HG03439 (cell line): ENCODE data around the gene TMA7.
"Not testable (repeated sequence)": the region's sequence is repeated elsewhere in the genome, so short reads cannot be mapped to it uniquely, and the experiment has no call there.

ENCODE experiments used
- ATAC-seq: cut with Tn5 transposase; IDR thresholded peaks from one replicate; pipeline ENCODE4 v1.9.1; 2021; ENCODE audit warnings: mild to moderate bottlenecking, moderate library complexity; ENCODE audit not compliant: unreplicated experiment

TMA7 gene

GRCh38 chr3:48439820-48440589 is at the start of gene TMA7, which contains the start of gene CCDC51:
TMA7 (plus strand) TSS chr3:48440257; CDS start chr3:48440297, 40 bp downstream.
CCDC51 (minus strand) TSS chr3:48440119; CDS start chr3:48435128, 4,991 bp downstream.
- peak; percentile 88 for ATAC-seq

GRCh38 chr3:48394391-48394790 is 45.7 kb upstream of the TMA7 start:
- ATAC-seq: no peak

DNA sequence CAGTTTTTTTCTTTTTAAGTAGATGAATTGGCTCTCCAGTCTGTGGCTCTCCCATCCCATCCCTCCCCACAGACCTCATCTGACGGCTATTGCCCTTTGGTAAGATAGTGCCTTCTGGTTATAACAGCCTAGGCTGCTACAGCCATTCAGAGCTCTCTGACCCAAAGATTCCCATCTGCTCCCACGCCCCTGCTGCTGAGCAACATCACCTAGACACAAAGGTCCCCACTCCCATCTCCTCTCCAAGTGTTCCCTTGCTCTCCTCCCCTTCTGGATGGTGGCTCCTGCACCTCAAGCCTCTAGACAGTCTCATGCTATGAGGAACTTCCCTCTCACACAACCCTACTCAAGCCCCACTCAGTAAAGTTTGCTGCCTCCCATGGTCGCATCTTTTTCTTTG is 44.3 kb upstream of the TMA7 start:
- no peak for ATAC-seq

DNA sequence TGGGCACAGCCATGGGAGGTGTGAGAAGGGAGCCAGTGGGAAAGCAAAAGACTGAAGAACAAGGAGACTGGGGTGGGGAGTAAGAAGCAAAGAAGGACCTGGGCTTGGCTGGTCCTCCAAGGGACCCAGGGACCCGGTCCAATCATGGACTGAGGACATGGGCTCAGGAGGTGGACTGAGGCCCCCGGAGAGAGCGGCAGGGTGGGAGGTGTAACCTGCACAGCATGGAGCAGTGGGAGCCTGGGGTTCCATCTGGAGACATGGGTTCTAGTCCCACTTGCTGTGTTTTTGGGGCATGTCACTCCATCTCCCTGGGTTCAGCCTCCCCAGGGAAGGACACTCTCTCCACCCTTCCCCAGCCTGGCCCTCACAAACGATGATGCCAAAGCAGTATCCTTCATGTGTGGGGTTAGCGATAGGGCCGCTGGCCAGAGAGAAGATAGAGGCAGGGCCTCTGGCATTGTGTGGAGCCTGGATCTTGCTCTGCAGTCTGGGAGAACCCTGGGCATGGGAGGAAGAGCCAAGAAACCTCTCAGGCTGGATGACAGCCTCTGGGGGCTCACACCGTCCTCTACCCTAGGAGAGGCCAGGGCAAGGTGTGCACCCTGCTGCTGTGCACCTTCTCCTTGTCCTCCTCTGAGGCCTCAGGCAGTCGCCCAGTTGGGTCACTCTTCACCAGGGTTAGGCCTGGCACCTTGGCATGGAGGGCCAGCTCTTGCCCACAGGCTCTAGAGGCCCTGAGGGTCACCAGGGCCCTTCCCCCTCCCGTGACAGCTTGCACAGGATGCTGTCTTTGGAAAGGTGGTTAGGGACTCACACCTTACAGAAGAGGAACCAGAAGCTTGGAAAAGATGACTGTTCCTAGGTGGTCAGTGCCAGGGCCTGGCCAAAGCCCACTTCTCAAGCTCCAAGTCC is 42.0 kb upstream of the TMA7 start:
- ATAC-seq: no peak

GRCh38 chr3:48398701-48399386 is 41.2 kb upstream of the TMA7 start:
- no peak for ATAC-seq

DNA sequence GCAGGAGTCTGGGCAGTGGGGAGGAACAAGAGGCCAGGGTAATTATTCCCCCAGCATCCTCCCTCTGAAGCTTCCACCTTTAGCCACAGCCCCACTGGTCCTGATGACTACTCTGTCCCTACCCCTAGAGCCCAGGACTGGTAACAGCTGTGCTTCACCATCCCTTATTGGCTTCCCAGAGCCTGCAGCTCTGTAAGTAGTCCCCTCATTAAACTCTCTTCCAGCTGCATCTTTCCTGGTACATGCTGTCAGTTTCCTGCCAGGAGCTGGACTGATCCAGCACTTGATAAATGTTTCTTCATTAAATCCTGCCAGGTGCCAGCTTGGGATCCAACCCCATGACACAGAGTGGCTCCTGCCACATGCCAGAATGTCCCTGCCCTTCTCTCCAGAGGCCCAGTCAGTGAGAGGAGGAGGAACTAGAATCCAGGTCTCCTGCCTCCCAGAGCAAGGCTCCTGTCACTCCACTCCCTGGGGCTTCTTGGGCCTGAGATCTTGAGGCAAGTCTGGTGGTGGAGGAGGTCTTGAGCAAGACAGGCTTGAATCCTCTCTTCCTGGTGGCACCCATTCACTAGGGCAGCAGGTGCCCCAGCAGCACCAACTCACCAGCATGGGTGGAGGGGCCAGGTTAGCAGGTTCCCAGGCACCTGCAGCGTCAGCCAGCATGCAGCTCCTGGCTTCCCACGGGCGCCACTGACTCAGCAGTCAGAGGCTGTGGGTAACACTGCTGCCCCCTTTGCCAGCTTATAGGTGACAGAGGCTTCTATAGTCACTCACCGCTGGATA is 40.5 kb upstream of the TMA7 start:
- no peak for ATAC-seq

DNA sequence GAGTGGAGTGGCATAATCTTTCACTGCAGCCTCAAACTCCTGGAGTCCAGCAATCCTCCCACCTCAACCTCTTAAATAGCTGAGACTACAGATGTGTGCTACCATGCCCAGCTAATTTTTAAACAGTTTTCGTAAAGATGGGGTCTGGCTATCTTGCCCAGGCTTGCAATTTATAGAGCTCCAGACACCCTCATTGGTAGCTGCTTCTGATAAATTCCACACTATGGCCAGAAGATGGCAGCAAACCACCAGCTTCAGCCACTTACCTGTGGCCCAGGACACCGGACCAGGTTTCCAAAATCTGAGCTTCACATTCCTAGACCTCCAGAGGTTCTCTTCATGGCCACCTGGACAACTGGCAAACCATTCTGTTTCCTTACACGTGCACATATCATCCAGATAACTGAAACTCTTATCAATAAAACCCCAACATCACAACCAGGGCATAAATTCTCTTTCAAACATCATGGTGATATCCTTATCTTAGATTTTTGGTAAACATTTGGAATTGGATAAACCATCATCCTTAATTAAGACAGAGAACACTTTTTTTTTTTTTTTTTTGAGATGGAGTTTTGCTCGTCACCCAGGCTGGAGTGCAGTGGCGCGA is 39.1 kb upstream of the TMA7 start:
- ATAC-seq: no peak

DNA sequence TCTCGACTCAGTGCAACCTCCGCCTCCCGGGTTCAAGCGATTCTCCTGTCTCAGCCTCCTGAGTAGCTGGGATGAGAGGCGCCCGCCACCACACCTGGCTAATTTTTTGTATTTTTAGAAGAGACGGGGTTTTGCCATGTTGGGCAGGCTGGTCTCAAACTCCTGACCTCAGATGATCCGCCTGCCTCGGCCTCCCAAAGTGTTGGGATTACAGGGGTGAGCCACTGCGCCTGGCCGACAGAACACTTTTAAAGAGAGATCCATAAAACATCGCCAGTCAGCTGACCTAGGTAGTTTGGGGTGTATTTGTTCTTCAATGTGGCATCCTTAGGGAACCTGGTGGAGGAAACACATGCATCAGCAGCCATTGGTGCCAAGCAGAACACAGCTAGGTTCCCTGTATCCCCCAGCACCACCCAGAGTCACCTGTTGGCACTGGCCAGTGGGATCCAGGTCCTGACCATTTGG is 38.6 kb upstream of the TMA7 start:
- ATAC-seq: not testable (repeated sequence)

- no peak for ATAC-seq
Observed at GRCh38 chr3:48402281-48402732, 37.8 kb upstream of the TMA7 start.

DNA sequence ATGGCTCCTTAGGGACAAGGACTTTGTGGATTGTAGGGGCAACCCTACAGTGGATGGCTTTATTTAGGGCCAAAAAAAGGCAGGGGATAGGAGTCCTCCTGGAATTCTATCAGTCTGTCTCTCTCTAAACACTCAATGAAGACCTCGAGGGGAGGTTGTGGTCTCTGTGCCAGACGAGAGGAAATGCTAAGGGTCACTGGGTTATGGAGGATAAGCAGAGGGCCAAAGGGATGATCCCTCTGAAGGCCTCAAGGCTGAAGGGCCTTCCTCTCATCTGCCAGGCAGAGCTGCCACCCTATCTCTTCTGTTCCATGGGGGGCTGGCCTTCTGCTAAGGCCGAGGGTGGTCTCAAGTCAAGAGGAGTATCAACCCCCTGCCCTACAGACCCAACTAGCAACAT is 37.1 kb upstream of the TMA7 start:
- ATAC-seq: no peak

GRCh38 chr3:48403533-48404439 is 36.3 kb upstream of the TMA7 start:
- ATAC-seq: no peak

GRCh38 chr3:48404440-48405342 is 35.4 kb upstream of the TMA7 start:
- no peak for ATAC-seq

GRCh38 chr3:48405343-48405881 is 34.6 kb upstream of the TMA7 start:
- no peak for ATAC-seq

DNA sequence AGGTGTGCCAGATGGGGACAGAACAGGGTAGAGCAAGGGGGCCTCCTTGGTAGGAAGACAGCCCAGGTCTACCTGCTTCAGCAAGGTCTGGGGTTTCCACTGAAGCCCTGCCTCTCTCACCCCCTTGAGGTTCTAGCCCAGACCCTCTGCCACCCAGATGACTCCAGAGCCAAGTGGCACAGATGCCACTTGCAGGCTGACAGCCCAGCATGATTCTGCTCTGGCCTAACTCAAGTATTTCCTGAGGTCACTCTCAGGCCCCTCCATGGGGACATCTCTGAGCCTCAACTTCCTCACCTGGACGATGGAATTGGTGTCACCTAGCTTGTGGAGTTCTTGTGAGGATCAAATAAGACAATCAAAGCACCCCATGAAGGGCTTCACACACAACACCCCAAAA is 34.1 kb upstream of the TMA7 start:
- no peak for ATAC-seq

DNA sequence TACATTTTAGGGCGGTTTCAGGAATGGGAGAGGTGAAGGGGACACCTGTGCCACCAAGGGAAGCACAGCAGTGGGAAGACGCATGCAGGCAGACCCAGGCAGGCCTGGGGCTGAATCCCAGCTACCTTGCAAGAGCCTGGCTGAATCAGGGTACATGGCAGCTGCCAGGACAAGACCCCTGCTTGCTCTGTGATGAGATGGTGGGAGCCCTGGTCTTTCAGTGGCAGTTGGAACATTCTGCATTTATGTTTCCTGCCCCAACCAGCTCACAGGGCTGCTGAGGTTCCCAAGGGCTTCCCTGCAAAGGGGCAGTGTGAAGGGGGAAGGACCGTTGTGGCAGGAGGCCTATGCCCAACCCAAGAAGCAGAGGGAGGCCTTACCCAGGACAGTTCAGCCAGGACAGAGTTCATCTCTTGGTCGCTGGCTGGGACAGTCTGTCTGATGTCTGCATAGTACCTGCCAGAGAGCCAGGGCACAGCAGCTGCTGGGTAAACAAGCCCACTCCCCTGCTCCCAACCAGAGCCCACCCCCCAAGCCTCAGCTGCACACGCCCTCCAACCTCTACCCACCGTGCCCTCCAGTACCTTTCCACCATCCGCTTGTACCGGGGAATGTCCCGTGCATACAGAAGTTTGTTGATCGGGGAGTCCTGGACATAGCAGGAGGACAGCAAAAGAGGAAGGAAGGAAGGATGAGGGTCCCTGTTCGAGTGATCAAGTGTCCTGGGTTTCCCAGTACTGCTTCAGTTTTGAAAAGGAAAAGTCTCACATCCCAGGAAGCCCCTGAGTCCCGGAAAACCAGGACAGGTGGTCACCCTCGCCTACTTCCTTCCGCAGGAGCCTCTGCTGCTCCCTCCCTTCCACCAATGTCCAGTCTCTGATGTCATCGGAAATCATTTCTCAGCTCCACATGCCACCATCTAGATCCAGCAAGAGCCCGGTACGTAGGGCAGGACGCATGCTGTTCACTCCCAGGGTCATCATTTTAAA is 33.3 kb upstream of the TMA7 start:
- ATAC-seq: no peak

GRCh38 chr3:48407542-48408099 is 32.4 kb upstream of the TMA7 start:
- ATAC-seq: no peak
